Measurements from ENCODE around the gene OR6B1.
"Not testable (repeated sequence)": the region's sequence is repeated elsewhere in the genome, so short reads cannot be mapped to it uniquely, and the experiment has no call there.

The OR6B1 gene

GRCh38 chr7:144038887-144039286, 38.8 kb downstream of the OR6B1 start:
- no peak for DNase-seq (ENCODE audit: low read depth in 2 of 2)

- no peak for DNase-seq (ENCODE audit: low read depth in 2 of 2)
These were observed 48.5 kb downstream of the OR6B1 start, which contains the start of gene OR2A5 for GRCh38 chr7:144048648-144049047. TSS of gene OR2A5 (plus strand) at chr7:144048948. CDS start at chr7:144050402, 1,454 bp downstream.

GRCh38 chr7:144049491-144049890, 49.4 kb downstream of the OR6B1 start:
- no peak for DNase-seq (ENCODE audit: low read depth in 2 of 2)

- no peak for DNase-seq (ENCODE audit: low read depth in 2 of 2)
These were observed 50.0 kb downstream of the OR6B1 start for GRCh38 chr7:144050093-144050492.

- DNase-seq (ENCODE audit: low read depth in 2 of 2) = not testable (repeated sequence)
These were observed 50.8 kb downstream of the OR6B1 start for GRCh38 chr7:144050884-144051283.

GRCh38 chr7:144057954-144058353, 57.8 kb downstream of the OR6B1 start:
- no peak for DNase-seq (ENCODE audit: low read depth in 2 of 2)
